Adipose tissue (tissue), 3 donors: ENCODE measurements around the gene ARID3C. TPM values are rescaled to one million over a fixed set of nuclear protein-coding genes. Genes with fewer than 3 reads are reported as not detected.
A peak's percentile ranks its signal among the peaks of the same experiment; 100 is the strongest.

Experiments used
- H3K27ac ChIP-seq: one replicate; pipeline ENCODE4 v1.5.1; 2013; ENCODE audit warnings: low read depth, low read length
- WGBS, 3 donors: extraction: QIAGEN DNeasy Blood & Tissue Kit; methylation state at CpG; one replicate each; pipeline ENCODE4 v1.1.7; 2013; 5-methylcytosine and 5-hydroxymethylcytosine counted together
- polyA plus RNA-seq, 3 donors: library from polyadenylated mRNA; stranded (reverse); fragments of 200-250 nt; gene quantifications; one replicate each; pipeline ENCODE4 v1.2.3, GENCODE V29; 2013
- donor health status: healthy with polysubstance abuse.
- donor health status: Bipolar disorder and iron deficiency.
- donor health status: healthy.

ARID3C gene
- polyA plus RNA-seq = not detected

- no peak within 1 kb of the TSS for H3K27ac ChIP-seq
- WGBS, 3 donors = 1 to 2% (median 2%) methylated on average over 56 to 64 of the region's 69 CpGs
These were observed at the start of gene ARID3C for GRCh38 chr9:34628656-34629490. TSS of gene ARID3C (minus strand) at chr9:34629066. CDS start at chr9:34628014, 1,052 bp downstream.

GRCh38 chr9:34675869-34676268, 47.0 kb upstream of the ARID3C start:
- WGBS, 3 donors = 94 to 100% (median 96%) methylated on average over 2 of the region's 2 CpGs
- no peak overlapping the region for H3K27ac ChIP-seq

- WGBS, 3 donors = 24 to 32% (median 32%) methylated on average over 10 of the region's 10 CpGs
- no peak overlapping the region for H3K27ac ChIP-seq
These were observed 46.3 kb upstream of the ARID3C start for GRCh38 chr9:34675048-34675714.

GRCh38 chr9:34674440-34674839, 45.6 kb upstream of the ARID3C start:
- 44 to 84% (median 81%) methylated on average over 3 of the region's 3 CpGs for WGBS, 3 donors
- no peak overlapping the region for H3K27ac ChIP-seq

- H3K27ac ChIP-seq = no peak overlapping the region
- WGBS, 3 donors = 38 to 88% (median 77%) methylated on average over 1 of the region's 1 CpG
These were observed 42.4 kb upstream of the ARID3C start for GRCh38 chr9:34671307-34671706.

GRCh38 chr9:34669809-34670562, 41.1 kb upstream of the ARID3C start:
- 86 to 94% (median 89%) methylated on average over 5 of the region's 5 CpGs for WGBS, 3 donors
- no peak overlapping the region for H3K27ac ChIP-seq

GRCh38 chr9:34665381-34666250, 36.8 kb upstream of the ARID3C start:
- peak overlapping the region; percentile 80 for H3K27ac ChIP-seq
- 1 to 3% (median 2%) methylated on average over 50 to 55 of the region's 55 CpGs for WGBS, 3 donors

- 2 to 3% (median 2%) methylated on average over 25 to 26 of the region's 26 CpGs for WGBS, 3 donors
- H3K27ac ChIP-seq = no peak overlapping the region
These were observed 36.2 kb upstream of the ARID3C start for GRCh38 chr9:34665067-34665380.

GRCh38 chr9:34664281-34665066, 35.6 kb upstream of the ARID3C start:
- WGBS, 3 donors = 7 to 16% (median 12%) methylated on average over 18 of the region's 18 CpGs
- H3K27ac ChIP-seq = no peak overlapping the region

GRCh38 chr9:34663303-34663605, 34.4 kb upstream of the ARID3C start:
- no peak overlapping the region for H3K27ac ChIP-seq

- H3K27ac ChIP-seq = no peak within 1 kb of the TSS
- 83 to 89% (median 87%) methylated on average over 4 of the region's 4 CpGs for WGBS, 3 donors
These were observed 33.8 kb upstream of the ARID3C start, which contains the start of gene CCL27 for GRCh38 chr9:34662526-34663302. TSS of gene CCL27 (minus strand) at chr9:34662657. CDS start at chr9:34662633, 24 bp downstream.

GRCh38 chr9:34659592-34660253, 30.9 kb upstream of the ARID3C start:
- no peak overlapping the region for H3K27ac ChIP-seq
- WGBS, 3 donors = 74 to 94% (median 92%) methylated on average over 8 of the region's 8 CpGs

GRCh38 chr9:34658461-34658860, 29.6 kb upstream of the ARID3C start:
- H3K27ac ChIP-seq = no peak overlapping the region
- 88 to 90% (median 89%) methylated on average over 14 of the region's 14 CpGs for WGBS, 3 donors

GRCh38 chr9:34656992-34657391, 28.1 kb upstream of the ARID3C start:
- 85 to 89% (median 86%) methylated on average over 5 of the region's 5 CpGs for WGBS, 3 donors

GRCh38 chr9:34655394-34655793, 26.5 kb upstream of the ARID3C start:
- H3K27ac ChIP-seq = no peak overlapping the region
- 80 to 85% (median 81%) methylated on average over 5 of the region's 5 CpGs for WGBS, 3 donors

More at GRCh38 chr9:34656992-34657391, 28.1 kb upstream of the ARID3C start:
- no peak overlapping the region for H3K27ac ChIP-seq

GRCh38 chr9:34654323-34655051, 25.6 kb upstream of the ARID3C start:
- no peak overlapping the region for H3K27ac ChIP-seq
- WGBS, 3 donors = 12 to 43% (median 38%) methylated on average over 11 of the region's 11 CpGs
